Lung (tissue), 12 donors: ENCODE results near the gene CDS2. TPM values are rescaled to one million over a fixed set of nuclear protein-coding genes. Genes with fewer than 3 reads are reported as not detected.

Experiments
- ATAC-seq: fragments of 200-7000 bp; cut with Tn5 transposase; one replicate; pipeline ENCODE4 v1.9.1; 2020; ENCODE audit warnings: moderate number of reproducible peaks; ENCODE audit not compliant: insufficient read depth, low FRiP score
- DNase-seq, 3 donors: peaks; one replicate each; pipeline ENCODE4 v3.0.0-alpha.2; 2013 to 2017
- H3K27ac ChIP-seq, 2 donors: one replicate each; pipeline ENCODE4 v1.5.1; 2013; ENCODE audit warnings: mild to moderate bottlenecking in 2 of 2, moderate library complexity in 2 of 2, control low read depth in 1 of 2, inconsistent platforms in 1 of 2, low read depth in 1 of 2, low read length in 1 of 2
- H3K27me3 ChIP-seq, 3 donors: one replicate each; pipeline ENCODE4 v1.5.1; 2013; ENCODE audit warnings: low read length in 2 of 3; ENCODE audit not compliant: control insufficient read depth in 3 of 3, insufficient read depth in 3 of 3
- H3K36me3 ChIP-seq, 4 donors: one replicate each; pipeline ENCODE4 v1.5.1; 2013; ENCODE audit warnings: low read length in 4 of 4, mild to moderate bottlenecking in 1 of 4, moderate library complexity in 1 of 4; ENCODE audit not compliant: control insufficient read depth in 4 of 4, insufficient read depth in 4 of 4
- H3K4me1 ChIP-seq, 5 donors: one replicate each; pipeline ENCODE4 v1.5.1; 2013; ENCODE audit warnings: low read length in 5 of 5, mild to moderate bottlenecking in 2 of 5, moderate library complexity in 1 of 5; ENCODE audit not compliant: control insufficient read depth in 5 of 5, insufficient read depth in 5 of 5
- H3K4me3 ChIP-seq: one replicate; pipeline ENCODE4 v1.5.1; 2013; ENCODE audit warnings: mild to moderate bottlenecking, control low read depth, moderate library complexity
- H3K9ac ChIP-seq, 2 donors: one replicate each; pipeline ENCODE4 v1.5.1; 2013; ENCODE audit warnings: low read length in 2 of 2, control low read depth in 1 of 2; ENCODE audit not compliant: insufficient read depth in 1 of 2
- H3K9me3 ChIP-seq, 4 donors: one replicate each; pipeline ENCODE4 v1.5.1; 2013; ENCODE audit warnings: low read length in 3 of 4, mild to moderate bottlenecking in 1 of 4, moderate library complexity in 1 of 4; ENCODE audit not compliant: control insufficient read depth in 4 of 4, insufficient read depth in 3 of 4
- WGBS, 2 donors: extraction: QIAGEN DNeasy Blood & Tissue Kit; methylation state at CpG; one replicate each; pipeline ENCODE4 v1.1.7; 2013; 5-methylcytosine and 5-hydroxymethylcytosine counted together
- polyA plus RNA-seq, 2 donors: library from polyadenylated mRNA; stranded (reverse); fragments of 200-250 nt; gene quantifications; one replicate each; pipeline ENCODE4 v1.2.1, GENCODE V29; 2013
- total RNA-seq, 2 donors: library from RNA; depleted of rRNA in 1 of 2; stranded (reverse); fragments of >200 nt in 1 of 2; gene quantifications; one replicate each; pipeline ENCODE4 v1.2.1, GENCODE V29; 2014 to 2021
- TF ChIP-seq, protein P1 (sequence below): IDR thresholded peaks from 2 replicates; pipeline ENCODE4 v1.5.1; 2012; ENCODE audit warnings: mild to moderate bottlenecking; ENCODE audit errors: control extremely low read depth, extremely low read depth
- donor health status: control.
- donor health status: control.
- donor health status: Bipolar disorder and iron deficiency.
- donor health status: healthy.
- donor health status: DM: yes; HTN: yes; CAD: no.

The CDS2 gene
- total and polyA plus RNA-seq, 4 donors = 15.7 to 50.8 (median 37.0) TPM

- Histone ChIP-seq H3K27me3 (no peaks in the 10 kb centered on the region), H3K36me3 (peaks cover 0 to 4% (median 0%) of the 10 kb centered on the region in 4 donors), H3K9me3 (no peaks in the 10 kb centered on the region), H3K4me1 (peaks cover 2 to 16% (median 11%) of the 10 kb centered on the region in 5 donors), H3K27ac (no peak overlapping the region), H3K9ac (no peak overlapping the region), H3K4me3 (peak overlapping the region; percentile 4)
- WGBS, 2 donors = 63 to 81% methylated on average over 6 of the region's 6 CpGs
- DNase-seq (no peak), ATAC-seq (no peak)
- TF ChIP-seq, protein P1, sequence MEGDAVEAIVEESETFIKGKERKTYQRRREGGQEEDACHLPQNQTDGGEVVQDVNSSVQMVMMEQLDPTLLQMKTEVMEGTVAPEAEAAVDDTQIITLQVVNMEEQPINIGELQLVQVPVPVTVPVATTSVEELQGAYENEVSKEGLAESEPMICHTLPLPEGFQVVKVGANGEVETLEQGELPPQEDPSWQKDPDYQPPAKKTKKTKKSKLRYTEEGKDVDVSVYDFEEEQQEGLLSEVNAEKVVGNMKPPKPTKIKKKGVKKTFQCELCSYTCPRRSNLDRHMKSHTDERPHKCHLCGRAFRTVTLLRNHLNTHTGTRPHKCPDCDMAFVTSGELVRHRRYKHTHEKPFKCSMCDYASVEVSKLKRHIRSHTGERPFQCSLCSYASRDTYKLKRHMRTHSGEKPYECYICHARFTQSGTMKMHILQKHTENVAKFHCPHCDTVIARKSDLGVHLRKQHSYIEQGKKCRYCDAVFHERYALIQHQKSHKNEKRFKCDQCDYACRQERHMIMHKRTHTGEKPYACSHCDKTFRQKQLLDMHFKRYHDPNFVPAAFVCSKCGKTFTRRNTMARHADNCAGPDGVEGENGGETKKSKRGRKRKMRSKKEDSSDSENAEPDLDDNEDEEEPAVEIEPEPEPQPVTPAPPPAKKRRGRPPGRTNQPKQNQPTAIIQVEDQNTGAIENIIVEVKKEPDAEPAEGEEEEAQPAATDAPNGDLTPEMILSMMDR = no peak
These were observed 2.1 kb downstream of the CDS2 start for GRCh38 chr20:5128886-5129285.

- TF ChIP-seq, protein P1 = no peak
- DNase-seq (peak in 1 of 3 donors; percentile 16), ATAC-seq (no peak)
- Histone ChIP-seq H3K9me3 (no peaks in the 10 kb centered on the region), H3K4me3 (no peak overlapping the region), H3K4me1 (peaks cover 4 to 30% (median 11%) of the 10 kb centered on the region in 5 donors), H3K27ac (peak overlapping the region in 1 of 2 donors; percentile 51), H3K36me3 (peaks cover 0 to 4% (median 0%) of the 10 kb centered on the region in 4 donors), H3K9ac (no peak overlapping the region), H3K27me3 (no peaks in the 10 kb centered on the region)
- 83 to 84% methylated on average over 5 of the region's 5 CpGs for WGBS, 2 donors
These were observed 4.7 kb downstream of the CDS2 start for GRCh38 chr20:5131502-5131901.

DNA sequence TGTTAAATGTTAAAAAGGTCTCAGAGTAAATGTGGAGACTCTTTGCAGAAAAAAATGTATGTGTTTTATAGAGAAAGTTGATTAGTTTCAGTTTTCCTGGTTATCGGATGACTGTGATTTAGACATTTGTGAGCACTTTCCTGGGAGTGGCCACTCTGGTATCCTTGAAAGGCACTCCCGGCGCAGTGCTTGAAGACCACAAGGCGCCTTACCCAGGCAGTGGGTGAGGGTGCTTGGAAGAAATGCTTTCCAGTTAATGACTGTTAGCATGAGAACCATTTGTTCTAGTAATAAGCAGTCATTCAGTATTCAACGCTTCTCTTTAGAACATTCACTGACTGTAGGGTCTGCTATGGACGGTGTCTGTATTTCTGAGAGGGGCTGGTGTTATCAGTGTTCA is 7.2 kb downstream of the CDS2 start:
- H3K9me3 ChIP-seq = no peaks in the 10 kb centered on the region
- H3K36me3 ChIP-seq = peaks cover 0 to 2% (median 0%) of the 10 kb centered on the region in 4 donors
- H3K27ac ChIP-seq = no peak overlapping the region
- no peak overlapping the region for H3K9ac ChIP-seq
- no peak overlapping the region for H3K4me3 ChIP-seq
- WGBS, 2 donors = 72 to 84% methylated on average over 6 of the region's 6 CpGs
- TF ChIP-seq, protein P1 = no peak
- no peaks in the 10 kb centered on the region for H3K27me3 ChIP-seq
- ATAC-seq (no peak), DNase-seq (no peak)
- peaks cover 0 to 19% (median 4%) of the 10 kb centered on the region in 5 donors for H3K4me1 ChIP-seq
